ENCODE measurements around the gene RPRML.
"Not testable (repeated sequence)": the region's sequence is repeated elsewhere in the genome, so short reads cannot be mapped to it uniquely, and the experiment has no call there.

The RPRML gene

DNA sequence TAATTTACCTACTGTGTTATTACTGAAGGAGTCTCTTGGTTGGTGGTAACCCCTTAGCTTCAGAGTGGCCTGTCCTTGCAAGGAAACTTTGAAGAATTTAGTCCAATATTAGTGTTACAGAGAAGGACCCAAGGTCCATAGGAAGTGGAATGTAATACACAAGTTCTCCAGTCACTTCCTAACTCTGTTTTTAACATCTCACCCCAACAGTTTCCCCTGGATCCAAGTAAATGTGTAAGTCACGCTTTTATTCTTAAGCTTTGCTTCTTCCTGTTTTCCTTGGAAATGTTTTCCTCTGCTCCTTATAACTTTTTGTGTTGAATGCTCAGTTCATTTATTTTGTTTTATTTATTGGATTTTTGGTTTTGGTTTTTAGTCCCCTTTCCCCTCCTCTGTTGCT is 25.9 kb upstream of the RPRML start:
- Histone ChIP-seq H3K9me3 (no peaks in the 10 kb centered on the region), H3K4me3 (ENCODE audit: low read depth in 1 of 2, low read length in 1 of 2) (no peak overlapping the region), H3K27ac (no peak overlapping the region), H3K27me3 (no peaks in the 10 kb centered on the region), H3K4me1 (ENCODE audit: control insufficient read depth in 1 of 2, insufficient read depth in 1 of 2, low read depth in 1 of 2, low read length in 1 of 2) (no peaks in the 10 kb centered on the region), H3K36me3 (no peaks in the 10 kb centered on the region)
- TF ChIP-seq, protein P1, sequence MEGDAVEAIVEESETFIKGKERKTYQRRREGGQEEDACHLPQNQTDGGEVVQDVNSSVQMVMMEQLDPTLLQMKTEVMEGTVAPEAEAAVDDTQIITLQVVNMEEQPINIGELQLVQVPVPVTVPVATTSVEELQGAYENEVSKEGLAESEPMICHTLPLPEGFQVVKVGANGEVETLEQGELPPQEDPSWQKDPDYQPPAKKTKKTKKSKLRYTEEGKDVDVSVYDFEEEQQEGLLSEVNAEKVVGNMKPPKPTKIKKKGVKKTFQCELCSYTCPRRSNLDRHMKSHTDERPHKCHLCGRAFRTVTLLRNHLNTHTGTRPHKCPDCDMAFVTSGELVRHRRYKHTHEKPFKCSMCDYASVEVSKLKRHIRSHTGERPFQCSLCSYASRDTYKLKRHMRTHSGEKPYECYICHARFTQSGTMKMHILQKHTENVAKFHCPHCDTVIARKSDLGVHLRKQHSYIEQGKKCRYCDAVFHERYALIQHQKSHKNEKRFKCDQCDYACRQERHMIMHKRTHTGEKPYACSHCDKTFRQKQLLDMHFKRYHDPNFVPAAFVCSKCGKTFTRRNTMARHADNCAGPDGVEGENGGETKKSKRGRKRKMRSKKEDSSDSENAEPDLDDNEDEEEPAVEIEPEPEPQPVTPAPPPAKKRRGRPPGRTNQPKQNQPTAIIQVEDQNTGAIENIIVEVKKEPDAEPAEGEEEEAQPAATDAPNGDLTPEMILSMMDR (IDR thresholded peaks at IDR 0.05), result no peak

DNA sequence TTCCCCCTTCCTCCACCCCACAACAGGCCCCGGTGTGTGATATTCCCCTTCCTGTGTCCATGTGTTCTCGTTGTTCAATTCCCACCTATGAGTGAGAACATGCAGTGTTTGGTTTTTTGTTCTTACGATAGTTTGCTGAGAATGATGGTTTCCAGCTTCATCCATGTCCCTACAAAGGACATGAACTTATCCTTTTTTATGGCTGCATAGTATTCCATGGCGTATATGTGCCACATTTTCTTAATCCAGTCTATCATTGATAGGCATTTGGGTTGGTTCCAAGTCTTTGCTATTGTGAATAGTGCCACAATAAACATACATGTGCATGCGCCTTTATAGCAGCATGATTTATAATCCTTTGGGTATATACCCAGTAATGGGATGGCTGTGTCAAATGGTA is 24.8 kb upstream of the RPRML start:
- not testable (repeated sequence) for H3K4me1 ChIP-seq (ENCODE audit: control insufficient read depth in 1 of 2, insufficient read depth in 1 of 2, low read depth in 1 of 2, low read length in 1 of 2); H3K36me3 ChIP-seq; H3K4me3 ChIP-seq (ENCODE audit: low read depth in 1 of 2, low read length in 1 of 2); H3K27me3 ChIP-seq; H3K9me3 ChIP-seq; H3K27ac ChIP-seq

DNA sequence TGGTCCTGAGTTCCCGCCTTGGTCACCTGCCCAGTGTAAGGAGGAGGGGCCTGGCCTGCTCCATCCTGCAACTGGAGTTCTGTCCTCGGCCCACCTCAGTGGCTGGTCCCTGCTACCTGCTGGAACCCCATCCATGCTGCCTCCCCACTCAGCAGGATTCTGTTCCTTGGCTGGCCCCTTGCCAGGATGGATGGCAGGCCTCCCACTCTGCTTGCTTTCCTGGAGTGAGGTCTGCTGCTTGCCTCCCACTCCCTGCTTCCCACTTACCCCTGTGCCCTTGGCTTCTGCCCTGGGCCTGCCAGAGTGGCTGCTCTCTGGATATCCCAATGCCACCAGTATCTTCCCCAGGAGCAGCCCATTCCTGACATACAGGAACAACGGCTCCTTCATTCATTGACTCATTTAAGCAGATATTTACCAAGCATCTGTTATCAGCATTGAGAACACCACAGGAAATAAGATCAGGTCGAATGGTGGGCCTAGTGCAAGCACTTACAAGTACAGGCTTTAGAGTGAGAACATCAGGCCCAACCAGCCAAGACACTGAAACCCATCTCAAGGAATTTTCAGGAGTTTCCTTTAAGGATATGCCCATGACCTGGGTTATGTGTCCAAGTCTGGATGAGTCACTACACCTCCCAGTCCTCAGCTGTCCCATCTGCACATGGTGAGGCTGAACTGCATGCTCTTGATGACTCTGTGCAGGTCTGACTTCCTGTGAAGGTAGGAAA is 17.0 kb upstream of the RPRML start:
- no peaks in the 10 kb centered on the region for H3K4me1 ChIP-seq (ENCODE audit: control insufficient read depth in 1 of 2, insufficient read depth in 1 of 2, low read depth in 1 of 2, low read length in 1 of 2)
- no peaks in the 10 kb centered on the region for H3K9me3 ChIP-seq
- no peak overlapping the region for H3K4me3 ChIP-seq (ENCODE audit: low read depth in 1 of 2, low read length in 1 of 2)
- TF ChIP-seq, protein P1 (IDR thresholded peaks at IDR 0.05), result no peak
- H3K27me3 ChIP-seq, result no peaks in the 10 kb centered on the region
- no peak overlapping the region for H3K27ac ChIP-seq
- H3K36me3 ChIP-seq, result no peaks in the 10 kb centered on the region

DNA sequence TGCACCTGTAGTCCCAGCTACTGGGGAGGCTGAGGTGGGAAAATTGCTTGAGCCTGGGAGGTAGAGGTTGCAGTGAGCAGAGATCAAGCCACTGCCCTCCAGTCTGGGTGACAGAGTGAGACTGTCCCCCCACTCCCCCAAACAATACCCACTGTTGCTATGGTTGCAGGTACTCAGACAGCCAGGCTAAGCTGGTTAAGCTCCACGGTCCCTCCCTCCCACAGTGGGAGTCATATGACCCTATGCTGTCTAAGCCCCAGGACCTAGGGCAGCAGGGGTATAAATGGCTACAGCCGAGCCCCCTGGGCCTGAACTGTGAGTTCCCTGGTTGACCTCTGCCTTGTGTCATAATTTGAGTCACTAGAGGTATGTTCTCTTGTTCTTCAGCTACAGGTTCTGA is 15.9 kb upstream of the RPRML start:
- no peaks in the 10 kb centered on the region for H3K9me3 ChIP-seq
- H3K27me3 ChIP-seq, result no peaks in the 10 kb centered on the region
- no peak overlapping the region for H3K27ac ChIP-seq
- no peaks in the 10 kb centered on the region for H3K36me3 ChIP-seq
- no peak overlapping the region for H3K4me3 ChIP-seq (ENCODE audit: low read depth in 1 of 2, low read length in 1 of 2)
- TF ChIP-seq, protein P1 (IDR thresholded peaks at IDR 0.05), result no peak
- H3K4me1 ChIP-seq (ENCODE audit: control insufficient read depth in 1 of 2, insufficient read depth in 1 of 2, low read depth in 1 of 2, low read length in 1 of 2), result no peaks in the 10 kb centered on the region

DNA sequence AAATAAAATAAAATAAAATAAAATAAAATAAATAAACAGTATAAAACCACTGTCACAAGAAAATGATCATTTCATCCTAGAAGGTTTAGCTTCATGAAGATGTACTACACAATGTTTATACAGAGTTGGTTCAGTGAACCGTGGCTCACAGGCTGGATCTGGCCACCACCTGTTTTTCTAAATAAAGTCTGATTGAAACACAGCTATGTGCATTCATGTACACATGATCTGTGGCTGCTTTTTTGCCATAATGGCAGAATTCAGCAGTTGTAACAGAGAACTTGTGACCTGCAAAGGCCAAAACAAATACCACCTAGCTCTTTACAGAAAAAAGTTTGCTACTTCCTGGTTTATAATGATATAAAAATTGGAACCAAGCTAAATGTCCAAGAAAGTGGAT is 12.6 kb upstream of the RPRML start:
- Histone ChIP-seq H3K36me3 (no peaks in the 10 kb centered on the region), H3K9me3 (no peaks in the 10 kb centered on the region), H3K4me1 (ENCODE audit: control insufficient read depth in 1 of 2, insufficient read depth in 1 of 2, low read depth in 1 of 2, low read length in 1 of 2) (no peaks in the 10 kb centered on the region), H3K27ac (no peak overlapping the region), H3K4me3 (ENCODE audit: low read depth in 1 of 2, low read length in 1 of 2) (no peak overlapping the region), H3K27me3 (no peaks in the 10 kb centered on the region)
- TF ChIP-seq, protein P1 (IDR thresholded peaks at IDR 0.05), result no peak

DNA sequence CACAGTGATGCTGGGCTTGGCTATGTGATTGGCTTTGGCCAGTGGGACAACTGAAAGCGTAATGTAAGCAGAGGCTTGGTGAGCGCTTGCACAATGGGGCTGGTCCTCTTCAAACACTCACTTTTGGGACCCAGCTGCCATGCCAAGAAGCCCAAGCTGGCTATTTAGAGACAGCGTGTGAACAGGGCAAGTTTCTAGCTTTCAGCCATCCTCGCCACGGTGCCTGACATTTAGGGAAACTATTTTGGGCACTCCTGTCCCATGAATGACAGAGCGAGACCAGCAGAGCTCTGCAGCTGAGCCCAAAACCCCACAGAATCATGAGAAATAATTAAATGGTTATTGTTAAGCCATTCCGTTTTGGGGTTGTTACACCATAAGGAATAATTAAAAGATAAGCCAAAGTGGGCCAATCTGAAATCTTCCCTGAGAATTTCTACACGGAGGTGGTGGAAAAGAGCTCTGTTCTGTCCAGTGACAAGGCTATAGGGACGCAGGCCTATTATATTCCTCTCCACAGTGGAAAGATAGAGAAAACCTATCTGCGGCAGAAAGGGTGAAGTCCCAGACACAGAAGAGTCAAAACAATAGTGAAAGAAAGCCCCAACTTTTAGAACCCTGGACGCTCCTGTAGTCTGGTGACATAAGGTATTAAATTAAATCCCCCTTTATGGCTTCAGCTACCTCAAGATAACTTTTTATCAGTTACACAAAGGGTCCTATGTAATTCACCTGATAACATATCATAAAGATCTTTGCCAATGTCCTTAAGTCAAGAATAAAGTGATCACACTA is 10.8 kb upstream of the RPRML start:
- H3K4me3 ChIP-seq (ENCODE audit: low read depth in 1 of 2, low read length in 1 of 2), result no peak overlapping the region
- no peaks in the 10 kb centered on the region for H3K36me3 ChIP-seq
- H3K27me3 ChIP-seq, result no peaks in the 10 kb centered on the region
- no peaks in the 10 kb centered on the region for H3K9me3 ChIP-seq
- H3K27ac ChIP-seq, result no peak overlapping the region
- TF ChIP-seq, protein P1 (IDR thresholded peaks at IDR 0.05), result no peak
- H3K4me1 ChIP-seq (ENCODE audit: control insufficient read depth in 1 of 2, insufficient read depth in 1 of 2, low read depth in 1 of 2, low read length in 1 of 2), result no peaks in the 10 kb centered on the region

DNA sequence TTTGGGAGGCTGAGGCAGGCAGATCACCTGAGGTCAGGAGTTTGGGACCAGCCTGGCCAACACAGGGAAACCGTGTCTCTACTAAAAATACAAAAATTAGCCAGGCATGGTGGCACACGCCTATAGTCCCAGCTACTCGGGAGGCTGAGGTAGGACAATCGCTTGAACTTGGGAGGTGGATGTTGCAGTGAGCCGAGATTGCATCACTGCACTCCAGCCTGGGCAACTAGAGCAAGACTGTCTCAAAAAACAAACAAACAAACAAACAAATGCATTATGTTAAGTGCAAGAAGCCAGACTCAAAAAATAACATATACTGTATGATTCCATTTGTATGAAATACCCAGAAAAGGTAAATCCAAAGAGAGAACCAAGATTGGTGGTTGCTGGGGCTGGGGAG is 8.9 kb upstream of the RPRML start:
- H3K4me3 ChIP-seq (ENCODE audit: low read depth in 1 of 2, low read length in 1 of 2); H3K27ac ChIP-seq; H3K4me1 ChIP-seq (ENCODE audit: control insufficient read depth in 1 of 2, insufficient read depth in 1 of 2, low read depth in 1 of 2, low read length in 1 of 2); H3K36me3 ChIP-seq; H3K27me3 ChIP-seq; H3K9me3 ChIP-seq: not testable (repeated sequence)

Data from neutrophil (primary cell).